Endothelial cell of umbilical vein (primary cell): Measurements from ENCODE around the gene PITPNB. TPM values are rescaled to one million over a fixed set of nuclear protein-coding genes. Genes with fewer than 3 reads are reported as not detected.

ENCODE experiments used
- BruUV-seq: library from RNA; stranded (reverse); fragments of 400-500 nt; replicated peaks from 2 replicates; lab custom pipeline; 2021; lab: Mats Ljungman, UMichigan
- CTCF ChIA-PET: fragments of 300-600, 350-600 bp; sonication (Branson Sonifier 250); formaldehyde crosslinking; loops from one replicate; lab custom pipeline; 2021; ENCODE audit warnings: antibody characterized with exemption, inconsistent platforms; lab: Charles Lee
- POLR2A ChIA-PET: fragments of 300-600, 350-600 bp; sonication (Branson Sonifier 250); formaldehyde crosslinking; loops from one replicate; lab custom pipeline; 2021; ENCODE audit warnings: antibody characterized with exemption, inconsistent platforms; lab: Charles Lee
- DNase-seq: peaks from one replicate; pipeline ENCODE4 v3.0.0-alpha.2; 2011; ENCODE audit warnings: low read depth, low spot score
- FAIRE-seq: peaks from 2 replicates; lab custom pipeline; 2011; peaks lifted over from hg19 to GRCh38; lab: Jason Lieb, UNC
- H2AFZ ChIP-seq: 2 replicates; pipeline ENCODE4 v1.6.0; 2012; ENCODE audit warnings: low read depth, low read length, control low read depth, inconsistent platforms
- H3K27ac ChIP-seq: 2 replicates; pipeline ENCODE4 v1.5.1; 2011; ENCODE audit warnings: low read depth, mild to moderate bottlenecking, control low read depth, low read length, moderate library complexity; ENCODE audit not compliant: insufficient read depth
- H3K27me3 ChIP-seq, 2 experiments: 2 replicates each; pipeline versions ENCODE4 v1.6.0 to v1.6.1; 2011; ENCODE audit warnings: low read length in 2 of 2, mixed read lengths in 1 of 2; ENCODE audit not compliant: control insufficient read depth in 2 of 2, insufficient read depth in 2 of 2
- H3K36me3 ChIP-seq, 2 experiments: 2 replicates in 1 of 2; 3 replicates in 1 of 2; pipeline ENCODE4 v1.5.1; 2011; ENCODE audit warnings: low read length in 2 of 2, mild to moderate bottlenecking in 1 of 2, moderate library complexity in 1 of 2; ENCODE audit not compliant: control insufficient read depth in 2 of 2, insufficient read depth in 2 of 2; ENCODE audit errors: extremely low read depth in 1 of 2
- H3K4me1 ChIP-seq: 3 replicates; pipeline ENCODE4 v1.5.1; 2011; ENCODE audit warnings: mild to moderate bottlenecking, low read length; ENCODE audit not compliant: control insufficient read depth, insufficient read depth; ENCODE audit errors: extremely low read depth
- H3K4me2 ChIP-seq: 2 replicates; pipeline ENCODE4 v1.6.1; 2011; ENCODE audit warnings: low read length, control low read depth, mixed read lengths; ENCODE audit not compliant: insufficient read depth
- H3K4me3 ChIP-seq, 3 experiments: fragments of 200-600 bp in 1 of 3; sonication (generic), shearing (Covaris generic) in 1 of 3; replicated peaks in 1 of 3; 2 replicates each; pipeline ENCODE4 v1.5.1; 2011 to 2016; ENCODE audit warnings: control low read depth in 3 of 3, low read length in 3 of 3, mild to moderate bottlenecking in 2 of 3, inconsistent platforms in 1 of 3, low read depth in 1 of 3, moderate library complexity in 1 of 3; ENCODE audit not compliant: insufficient read depth in 1 of 3
- H3K79me2 ChIP-seq: 2 replicates; pipeline ENCODE4 v1.6.0; 2012; ENCODE audit warnings: low read length, inconsistent platforms; ENCODE audit not compliant: control insufficient read depth, insufficient read depth
- H3K9ac ChIP-seq: replicated peaks from 2 replicates; pipeline ENCODE3; 2011; ENCODE audit warnings: low read length, control low read depth; ENCODE audit not compliant: insufficient read depth; ENCODE audit errors: extremely low read depth
- H3K9me1 ChIP-seq: replicated peaks from 3 replicates; pipeline ENCODE4 v1.6.0; 2011; ENCODE audit warnings: mild to moderate bottlenecking, low read length; ENCODE audit not compliant: control insufficient read depth, insufficient read depth; ENCODE audit errors: extremely low read depth
- H3K9me3 ChIP-seq: replicated peaks from 2 replicates; pipeline ENCODE4 v1.5.1; 2012; ENCODE audit warnings: low read length, inconsistent platforms; ENCODE audit not compliant: control insufficient read depth, insufficient read depth
- H4K20me1 ChIP-seq: replicated peaks from 2 replicates; pipeline ENCODE3; 2011; ENCODE audit warnings: mild to moderate bottlenecking, low read length; ENCODE audit not compliant: control insufficient read depth, insufficient read depth; ENCODE audit errors: extremely low read depth
- CTCF ChIP-seq, 2 donors: IDR thresholded peaks; 1 replicate in 1 of 2; 2 replicates in 1 of 2; pipeline ENCODE4 v1.5.1; 2011; ENCODE audit warnings: low read length in 2 of 2, mild to moderate bottlenecking in 2 of 2, moderate library complexity in 2 of 2, control low read depth in 1 of 2, inconsistent platforms in 1 of 2, low read depth in 1 of 2; ENCODE audit not compliant: insufficient read depth in 1 of 2; ENCODE audit errors: extremely low read depth in 1 of 2
- EZH2 ChIP-seq: IDR thresholded peaks from 2 replicates; pipeline ENCODE4 v1.6.1; 2012; ENCODE audit warnings: borderline replicate concordance, low read depth, mild to moderate bottlenecking, moderate library complexity, low read length, inconsistent platforms; ENCODE audit not compliant: severe bottlenecking
- FOS ChIP-seq: IDR thresholded peaks from 2 replicates; pipeline ENCODE4 v1.6.1; 2011; ENCODE audit warnings: mild to moderate bottlenecking, low read length, moderate library complexity, borderline replicate concordance; ENCODE audit not compliant: insufficient read depth
- GATA2 ChIP-seq: IDR thresholded peaks from 2 replicates; pipeline ENCODE4 v1.7.0; 2011; ENCODE audit warnings: low read depth, mild to moderate bottlenecking, moderate library complexity, mixed read lengths, low read length; ENCODE audit not compliant: insufficient read length, insufficient read depth
- JUN ChIP-seq: IDR thresholded peaks from 2 replicates; pipeline ENCODE4 v1.6.1; 2011; ENCODE audit warnings: borderline replicate concordance, low read depth; ENCODE audit not compliant: insufficient read length, insufficient read depth
- MAX ChIP-seq: IDR thresholded peaks from 2 replicates; pipeline ENCODE4 v1.6.1; 2011; ENCODE audit not compliant: insufficient read depth, insufficient read length
- MYC ChIP-seq: IDR thresholded peaks from one replicate; pipeline ENCODE4 v1.6.1; 2011; ENCODE audit warnings: mild to moderate bottlenecking, low read depth, low read length
- POLR2A ChIP-seq: IDR thresholded peaks from 2 replicates; pipeline ENCODE4 v1.6.1; 2012; ENCODE audit warnings: low read depth, mild to moderate bottlenecking, control low read depth, low read length
- POLR2AphosphoS5 ChIP-seq: IDR thresholded peaks from 2 replicates; pipeline ENCODE4 v1.6.1; 2012; ENCODE audit warnings: low read depth, mild to moderate bottlenecking, control low read depth, low read length, moderate library complexity; ENCODE audit not compliant: insufficient read depth
- dilution Hi-C: fragments of 300-500 bp; cut with MboI; formaldehyde crosslinking; loops from one replicate; pipeline ENCODE4 v1.15.0; 2019; ENCODE audit warnings: low sequenced_read_pairs; ENCODE audit not compliant: extremely low pct_ligation_motif_present
- intact Hi-C: fragments of 100-400 bp; cut with micrococcal nuclease; formaldehyde crosslinking; loops from one replicate; pipeline ENCODE4 v1.10.0; 2022
- polyA plus RNA-seq, 4 experiments: library from polyadenylated mRNA; depleted of rRNA in 3 of 4; stranded (reverse) in 3 of 4; unstranded in 1 of 4; fragments of >200 nt; gene quantifications; 2 replicates each; pipeline versions ENCODE4 v1.2.1 to v1.2.3, GENCODE V29; 2011 to 2012; ENCODE audit warnings: missing spikeins in 1 of 4
- total RNA-seq: library from RNA; stranded (reverse); gene quantifications from 2 replicates; pipeline ENCODE4 v1.2.3, GENCODE V29; 2021

PITPNB gene
- total and polyA plus RNA-seq, 2 donors (not counting 3 experiments of a cell fraction or from before 2014, with no cell fraction given) = 29.7 to 108 TPM

GRCh38 chr22:27900153-27900552, 18.9 kb downstream of the PITPNB start:
- CTCF ChIA-PET = interaction anchor here (0.7 to 2.9 kb wide), 5 partner anchors 10 to 14 kb away, joined by 3 to 18 read pairs (median 3); no protein-coding TSS in a partner anchor
- Histone ChIP-seq H3K9me3 (no peaks in the 10 kb centered on the region), H3K4me2 (no peak overlapping the region), H3K4me1 (no peaks in the 10 kb centered on the region), H3K4me3 (no peak overlapping the region), H2AFZ (no peak overlapping the region), H3K9ac (no peak overlapping the region), H3K27ac (no peak overlapping the region), H4K20me1 (peaks cover 5% of the 10 kb centered on the region), H3K79me2 (peaks cover 77% of the 10 kb centered on the region), H3K27me3 (no peaks in the 10 kb centered on the region), H3K36me3 (peaks cover 18 to 29% of the 10 kb centered on the region in 2 experiments), H3K9me1 (no peaks in the 10 kb centered on the region)
- TF ChIP-seq POLR2A (no peak), FOS (no peak), MAX (no peak), EZH2 (no peak), JUN (no peak), MYC (no peak), POLR2AphosphoS5 (no peak), CTCF (IDR thresholded peaks at IDR 0.05; ENCODE audit: extremely low read depth in 1 of 2, insufficient read depth in 1 of 2, low read depth in 1 of 2, low read length in 2 of 2) (no peak), GATA2 (no peak)
- dilution Hi-C loops (no loop called here), intact Hi-C loops (no loop called here)
- no TSS peak for BruUV-seq
- POLR2A ChIA-PET = no interaction called here
- FAIRE-seq (no peak), DNase-seq (no peak)
